GM10266 (cell line): ENCODE measurements around the gene DSCAML1.

ENCODE experiments used
- DNase-seq: peaks from one replicate; pipeline ENCODE4 v3.0.0; 2012; ENCODE audit errors: extremely low spot score
- TF ChIP-seq, protein P1 (sequence below): IDR thresholded peaks from 2 replicates; pipeline ENCODE4 v1.5.1; 2012; ENCODE audit warnings: mild to moderate bottlenecking, low read depth; ENCODE audit not compliant: control insufficient read depth, insufficient read depth; ENCODE audit errors: missing control alignments

The DSCAML1 gene

DNA sequence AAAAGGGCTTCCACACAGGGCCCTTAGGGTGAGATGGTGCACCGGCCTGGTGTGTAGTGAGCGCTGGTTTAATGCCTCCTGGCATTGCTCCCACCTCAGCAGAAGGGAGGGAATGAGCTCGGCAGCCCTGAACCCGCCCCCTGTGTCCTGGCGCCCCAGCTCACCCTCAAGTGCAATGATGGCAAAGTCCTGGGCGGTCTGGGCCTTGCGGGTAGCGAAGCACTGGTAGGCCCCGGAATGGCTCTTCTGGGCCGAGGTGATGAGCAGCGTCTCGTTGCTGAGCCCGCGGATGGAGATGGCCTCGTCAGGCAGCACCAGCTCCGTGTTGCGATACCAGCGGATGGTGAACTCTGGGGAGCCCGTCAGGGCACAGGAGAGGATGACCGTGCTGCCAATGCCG lies 276.1 kb downstream of the DSCAML1 start:
- no peak for DNase-seq

DNA sequence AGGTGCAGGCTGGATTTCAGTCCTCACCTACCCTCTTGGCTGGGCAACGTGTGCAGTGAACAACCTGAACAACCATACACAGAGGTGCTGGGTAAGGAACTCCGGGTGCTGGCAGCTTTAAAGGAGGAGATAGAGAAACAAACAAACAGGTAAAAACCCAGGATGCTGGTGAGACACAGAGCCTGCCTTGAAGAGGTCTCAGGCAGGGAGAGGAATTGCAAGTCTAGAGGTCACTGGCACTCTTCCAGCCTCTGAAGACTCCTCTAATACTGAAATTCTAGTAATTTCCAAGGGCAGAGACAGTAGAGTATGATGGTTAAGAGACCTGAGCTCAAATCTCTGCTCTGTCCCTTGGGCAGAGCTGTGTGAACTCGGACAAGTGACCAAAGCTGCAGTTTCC lies 276.8 kb downstream of the DSCAML1 start:
- TF ChIP-seq, protein P1, sequence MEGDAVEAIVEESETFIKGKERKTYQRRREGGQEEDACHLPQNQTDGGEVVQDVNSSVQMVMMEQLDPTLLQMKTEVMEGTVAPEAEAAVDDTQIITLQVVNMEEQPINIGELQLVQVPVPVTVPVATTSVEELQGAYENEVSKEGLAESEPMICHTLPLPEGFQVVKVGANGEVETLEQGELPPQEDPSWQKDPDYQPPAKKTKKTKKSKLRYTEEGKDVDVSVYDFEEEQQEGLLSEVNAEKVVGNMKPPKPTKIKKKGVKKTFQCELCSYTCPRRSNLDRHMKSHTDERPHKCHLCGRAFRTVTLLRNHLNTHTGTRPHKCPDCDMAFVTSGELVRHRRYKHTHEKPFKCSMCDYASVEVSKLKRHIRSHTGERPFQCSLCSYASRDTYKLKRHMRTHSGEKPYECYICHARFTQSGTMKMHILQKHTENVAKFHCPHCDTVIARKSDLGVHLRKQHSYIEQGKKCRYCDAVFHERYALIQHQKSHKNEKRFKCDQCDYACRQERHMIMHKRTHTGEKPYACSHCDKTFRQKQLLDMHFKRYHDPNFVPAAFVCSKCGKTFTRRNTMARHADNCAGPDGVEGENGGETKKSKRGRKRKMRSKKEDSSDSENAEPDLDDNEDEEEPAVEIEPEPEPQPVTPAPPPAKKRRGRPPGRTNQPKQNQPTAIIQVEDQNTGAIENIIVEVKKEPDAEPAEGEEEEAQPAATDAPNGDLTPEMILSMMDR: no peak
- no peak for DNase-seq

More for the DNA sequence above, 276.1 kb downstream of the DSCAML1 start:
- TF ChIP-seq, protein P1: no peak

DNA sequence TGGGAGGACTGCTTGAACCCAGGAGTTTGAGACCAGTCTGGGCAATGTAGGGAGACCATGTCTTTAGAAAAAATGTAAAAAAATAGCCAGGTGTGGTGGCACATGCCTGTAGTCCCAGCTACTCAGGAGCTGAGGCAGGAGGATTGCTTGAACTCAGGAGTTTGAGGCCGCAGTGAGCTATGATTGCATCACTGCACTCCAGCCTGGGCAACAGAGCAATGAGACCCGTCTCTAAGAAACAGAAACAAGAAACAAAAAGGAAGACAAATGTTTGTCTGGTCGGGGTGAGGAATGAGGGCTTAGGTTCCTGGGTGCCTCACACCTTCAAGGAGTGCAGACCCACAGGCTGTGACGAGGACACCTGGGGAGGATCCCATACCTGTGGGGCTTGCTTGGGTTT lies 277.4 kb downstream of the DSCAML1 start:
- TF ChIP-seq, protein P1: no peak
- DNase-seq: no peak

DNA sequence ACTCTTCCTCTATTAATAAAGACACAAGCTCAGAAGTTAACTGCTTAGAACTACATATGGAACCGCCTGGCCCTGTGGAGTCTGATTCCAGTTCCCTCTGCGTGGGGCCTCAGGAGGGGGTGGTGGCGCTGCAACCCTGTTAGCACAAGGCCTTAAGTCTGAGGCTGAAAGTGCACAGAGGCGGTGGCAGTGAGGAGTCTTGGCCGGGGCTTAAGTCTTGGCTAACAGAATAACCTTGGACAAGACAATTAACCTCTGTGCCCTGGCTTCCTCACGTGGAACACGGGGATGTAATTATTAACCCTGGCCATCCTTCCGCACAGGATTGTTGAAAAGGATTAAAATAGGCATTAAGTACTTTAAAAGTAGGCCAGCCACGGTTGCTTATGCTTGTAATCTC lies 277.8 kb downstream of the DSCAML1 start:
- TF ChIP-seq, protein P1: no peak
- no peak for DNase-seq

DNA sequence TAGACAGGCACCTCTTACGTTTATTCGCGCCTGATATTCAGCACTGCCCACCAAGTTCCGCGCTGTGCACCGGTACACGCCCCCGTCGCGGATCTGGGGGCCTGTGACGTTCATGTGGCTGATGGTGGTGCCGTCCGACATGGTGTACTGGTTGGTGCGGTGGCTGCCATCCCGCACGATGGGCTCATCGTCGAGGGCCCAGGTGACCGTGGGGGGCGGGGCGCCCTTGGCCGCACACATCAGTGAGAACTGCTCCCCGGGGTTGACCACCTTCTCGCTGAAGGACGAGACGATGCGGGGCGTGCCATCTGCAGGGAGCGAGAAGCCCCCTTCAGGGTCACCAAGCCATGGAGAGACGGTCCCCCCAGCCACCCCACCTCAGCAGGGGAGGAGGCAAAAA lies 278.6 kb downstream of the DSCAML1 start:
- TF ChIP-seq, protein P1: no peak
- DNase-seq: no peak

DNA sequence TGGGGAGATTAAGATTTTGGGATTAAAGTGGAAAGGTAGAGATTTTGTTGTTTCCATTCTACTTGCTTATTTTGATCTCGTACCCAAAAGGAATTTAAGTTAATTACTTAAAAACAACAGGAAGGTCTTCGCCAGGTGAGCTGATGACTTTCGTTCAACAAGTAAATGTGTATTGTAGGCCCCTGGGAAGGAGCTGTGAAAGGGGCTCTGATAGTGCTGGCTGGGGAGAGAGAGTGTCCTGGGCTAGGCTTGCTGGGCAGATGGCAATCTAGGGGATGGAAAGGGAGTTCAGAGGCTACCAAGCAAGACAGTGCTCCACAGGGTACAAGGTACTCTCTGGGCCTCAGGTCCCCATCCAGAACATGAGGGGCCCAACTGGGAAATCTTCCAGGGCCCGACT lies 279.9 kb downstream of the DSCAML1 start:
- TF ChIP-seq, protein P1: no peak
- no peak for DNase-seq

DNA sequence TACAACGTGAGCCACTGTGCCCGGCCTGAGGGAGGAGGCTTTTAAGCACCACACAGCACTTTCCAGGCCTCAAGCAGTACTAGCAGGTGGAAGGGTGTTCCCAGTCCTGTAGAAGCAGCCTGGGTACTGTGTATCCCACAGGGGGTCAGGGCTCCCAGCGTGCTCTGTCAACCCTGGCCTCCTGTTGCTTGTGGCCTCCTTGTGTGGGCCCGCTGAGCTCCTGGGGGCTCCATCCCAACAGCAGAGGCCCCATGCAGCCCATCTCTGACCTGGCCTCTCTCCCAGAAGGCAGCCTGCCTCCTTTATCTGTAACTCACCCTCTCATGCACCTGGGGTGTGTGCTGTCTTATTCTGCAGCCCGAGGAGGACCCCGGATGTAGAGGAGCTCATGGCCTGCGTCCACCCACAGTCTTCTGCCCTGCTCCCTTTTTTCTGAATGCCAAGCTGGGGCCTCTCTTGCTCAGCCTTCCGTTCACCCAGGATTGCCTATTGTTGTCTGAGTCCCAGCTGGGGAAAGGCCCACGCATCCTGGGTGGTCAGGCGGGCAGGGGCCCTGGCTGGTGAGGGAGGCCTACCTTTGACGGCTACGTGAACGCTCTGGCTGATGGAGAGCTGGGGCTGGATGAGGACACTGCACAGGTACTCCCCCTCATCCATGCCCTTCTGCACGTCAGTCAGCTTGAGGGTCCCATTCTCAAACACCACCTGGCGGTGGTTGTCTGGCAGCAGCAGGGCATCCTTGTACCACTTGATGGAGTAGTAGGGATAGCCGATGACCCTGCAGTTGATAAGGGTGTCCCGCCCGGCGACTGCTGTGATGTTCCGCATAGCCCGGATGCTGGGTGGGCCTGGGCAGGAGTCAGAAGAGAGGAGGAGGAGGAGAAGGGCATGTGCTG lies 280.9 kb downstream of the DSCAML1 start:
- TF ChIP-seq, protein P1: no peak
- no peak for DNase-seq
